ENCODE results near the gene C1orf122. TPM values are rescaled to one million over a fixed set of nuclear protein-coding genes. Genes with fewer than 3 reads are reported as not detected.

Gene C1orf122
- total and polyA plus RNA-seq, 2 of the 13 experiments (the other 11 are each of a cell fraction or from before 2014, with no cell fraction given) = 18.7 to 40.6 TPM

DNA sequence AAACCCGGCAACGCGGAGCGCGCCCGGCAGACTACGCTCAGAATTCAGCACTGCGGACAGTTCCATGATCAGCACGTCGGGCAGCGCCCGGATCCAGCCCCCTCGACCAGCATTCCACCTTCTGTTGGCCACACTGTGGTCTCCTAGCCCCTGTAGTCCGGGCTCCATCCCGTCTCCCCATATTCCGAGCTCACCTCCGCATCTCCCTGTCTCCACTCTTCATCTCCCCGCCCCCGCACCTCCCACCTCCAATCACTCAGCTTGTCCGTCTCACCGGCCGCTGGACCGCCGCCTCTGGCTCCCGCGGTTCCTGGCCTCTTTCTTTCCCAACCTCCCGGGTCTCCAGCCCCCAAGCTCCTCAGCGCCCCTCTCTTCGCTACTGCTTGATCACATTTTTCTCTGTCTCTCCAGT, 43.2 kb upstream of the C1orf122 start (continued):
- TF ChIP-seq ATF7-NPFF (CRISPR knock-in tag; IDR thresholded peaks at IDR 0.05; ENCODE audit: low read depth) (peak; percentile 98), HNRNPL (IDR thresholded peaks at IDR 0.05; ENCODE audit: low read depth, low read length) (no peak), ZKSCAN5 (CRISPR knock-in tag; IDR thresholded peaks at IDR 0.05) (peak; percentile 91), ZSCAN9 (CRISPR knock-in tag; IDR thresholded peaks at IDR 0.05; ENCODE audit: borderline replicate concordance) (peak; percentile 100), KDM3A (CRISPR knock-in tag; IDR thresholded peaks at IDR 0.05; ENCODE audit: low read depth) (peak; percentile 92; the same call in 1 of the 2 replicates), DMAP1 (CRISPR knock-in tag; IDR thresholded peaks at IDR 0.05) (peak; percentile 79; the same call in 1 of the 2 replicates), GLI4 (CRISPR knock-in tag; IDR thresholded peaks at IDR 0.05; ENCODE audit: borderline replicate concordance) (peak; percentile 100), KMT2A (CRISPR knock-in tag; IDR thresholded peaks at IDR 0.05) (peak; percentile 91), ZNF230 (CRISPR knock-in tag; IDR thresholded peaks at IDR 0.05) (peak; percentile 98; the same call in 1 of the 2 replicates), ZNF335 (CRISPR knock-in tag; IDR thresholded peaks at IDR 0.05) (peak; percentile 96), MAFG (CRISPR knock-in tag; IDR thresholded peaks at IDR 0.05) (peak; percentile 63; the same call in 1 of the 2 replicates), ARHGAP35 (CRISPR knock-in tag; IDR thresholded peaks at IDR 0.05; ENCODE audit: borderline replicate concordance) (peak; percentile 99), AKAP8 (CRISPR knock-in tag; IDR thresholded peaks at IDR 0.05) (0 out of 2 replicates have a peak, but pooled peaks have one; percentile 63), PCBP2 (optimal IDR thresholded peaks at IDR 0.05; ENCODE audit: low read depth, low read length, poor library complexity, severe bottlenecking) (no peak)
- TF ChIP-seq, protein P1, sequence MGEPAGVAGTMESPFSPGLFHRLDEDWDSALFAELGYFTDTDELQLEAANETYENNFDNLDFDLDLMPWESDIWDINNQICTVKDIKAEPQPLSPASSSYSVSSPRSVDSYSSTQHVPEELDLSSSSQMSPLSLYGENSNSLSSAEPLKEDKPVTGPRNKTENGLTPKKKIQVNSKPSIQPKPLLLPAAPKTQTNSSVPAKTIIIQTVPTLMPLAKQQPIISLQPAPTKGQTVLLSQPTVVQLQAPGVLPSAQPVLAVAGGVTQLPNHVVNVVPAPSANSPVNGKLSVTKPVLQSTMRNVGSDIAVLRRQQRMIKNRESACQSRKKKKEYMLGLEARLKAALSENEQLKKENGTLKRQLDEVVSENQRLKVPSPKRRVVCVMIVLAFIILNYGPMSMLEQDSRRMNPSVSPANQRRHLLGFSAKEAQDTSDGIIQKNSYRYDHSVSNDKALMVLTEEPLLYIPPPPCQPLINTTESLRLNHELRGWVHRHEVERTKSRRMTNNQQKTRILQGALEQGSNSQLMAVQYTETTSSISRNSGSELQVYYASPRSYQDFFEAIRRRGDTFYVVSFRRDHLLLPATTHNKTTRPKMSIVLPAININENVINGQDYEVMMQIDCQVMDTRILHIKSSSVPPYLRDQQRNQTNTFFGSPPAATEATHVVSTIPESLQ (CRISPR knock-in tag; conservative IDR thresholded peaks at IDR 0.05) = peak; percentile 99
- TF ChIP-seq, protein P2, sequence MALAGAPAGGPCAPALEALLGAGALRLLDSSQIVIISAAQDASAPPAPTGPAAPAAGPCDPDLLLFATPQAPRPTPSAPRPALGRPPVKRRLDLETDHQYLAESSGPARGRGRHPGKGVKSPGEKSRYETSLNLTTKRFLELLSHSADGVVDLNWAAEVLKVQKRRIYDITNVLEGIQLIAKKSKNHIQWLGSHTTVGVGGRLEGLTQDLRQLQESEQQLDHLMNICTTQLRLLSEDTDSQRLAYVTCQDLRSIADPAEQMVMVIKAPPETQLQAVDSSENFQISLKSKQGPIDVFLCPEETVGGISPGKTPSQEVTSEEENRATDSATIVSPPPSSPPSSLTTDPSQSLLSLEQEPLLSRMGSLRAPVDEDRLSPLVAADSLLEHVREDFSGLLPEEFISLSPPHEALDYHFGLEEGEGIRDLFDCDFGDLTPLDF (CRISPR knock-in tag; IDR thresholded peaks at IDR 0.05) = peak; percentile 92
- TF ChIP-seq, protein P3, sequence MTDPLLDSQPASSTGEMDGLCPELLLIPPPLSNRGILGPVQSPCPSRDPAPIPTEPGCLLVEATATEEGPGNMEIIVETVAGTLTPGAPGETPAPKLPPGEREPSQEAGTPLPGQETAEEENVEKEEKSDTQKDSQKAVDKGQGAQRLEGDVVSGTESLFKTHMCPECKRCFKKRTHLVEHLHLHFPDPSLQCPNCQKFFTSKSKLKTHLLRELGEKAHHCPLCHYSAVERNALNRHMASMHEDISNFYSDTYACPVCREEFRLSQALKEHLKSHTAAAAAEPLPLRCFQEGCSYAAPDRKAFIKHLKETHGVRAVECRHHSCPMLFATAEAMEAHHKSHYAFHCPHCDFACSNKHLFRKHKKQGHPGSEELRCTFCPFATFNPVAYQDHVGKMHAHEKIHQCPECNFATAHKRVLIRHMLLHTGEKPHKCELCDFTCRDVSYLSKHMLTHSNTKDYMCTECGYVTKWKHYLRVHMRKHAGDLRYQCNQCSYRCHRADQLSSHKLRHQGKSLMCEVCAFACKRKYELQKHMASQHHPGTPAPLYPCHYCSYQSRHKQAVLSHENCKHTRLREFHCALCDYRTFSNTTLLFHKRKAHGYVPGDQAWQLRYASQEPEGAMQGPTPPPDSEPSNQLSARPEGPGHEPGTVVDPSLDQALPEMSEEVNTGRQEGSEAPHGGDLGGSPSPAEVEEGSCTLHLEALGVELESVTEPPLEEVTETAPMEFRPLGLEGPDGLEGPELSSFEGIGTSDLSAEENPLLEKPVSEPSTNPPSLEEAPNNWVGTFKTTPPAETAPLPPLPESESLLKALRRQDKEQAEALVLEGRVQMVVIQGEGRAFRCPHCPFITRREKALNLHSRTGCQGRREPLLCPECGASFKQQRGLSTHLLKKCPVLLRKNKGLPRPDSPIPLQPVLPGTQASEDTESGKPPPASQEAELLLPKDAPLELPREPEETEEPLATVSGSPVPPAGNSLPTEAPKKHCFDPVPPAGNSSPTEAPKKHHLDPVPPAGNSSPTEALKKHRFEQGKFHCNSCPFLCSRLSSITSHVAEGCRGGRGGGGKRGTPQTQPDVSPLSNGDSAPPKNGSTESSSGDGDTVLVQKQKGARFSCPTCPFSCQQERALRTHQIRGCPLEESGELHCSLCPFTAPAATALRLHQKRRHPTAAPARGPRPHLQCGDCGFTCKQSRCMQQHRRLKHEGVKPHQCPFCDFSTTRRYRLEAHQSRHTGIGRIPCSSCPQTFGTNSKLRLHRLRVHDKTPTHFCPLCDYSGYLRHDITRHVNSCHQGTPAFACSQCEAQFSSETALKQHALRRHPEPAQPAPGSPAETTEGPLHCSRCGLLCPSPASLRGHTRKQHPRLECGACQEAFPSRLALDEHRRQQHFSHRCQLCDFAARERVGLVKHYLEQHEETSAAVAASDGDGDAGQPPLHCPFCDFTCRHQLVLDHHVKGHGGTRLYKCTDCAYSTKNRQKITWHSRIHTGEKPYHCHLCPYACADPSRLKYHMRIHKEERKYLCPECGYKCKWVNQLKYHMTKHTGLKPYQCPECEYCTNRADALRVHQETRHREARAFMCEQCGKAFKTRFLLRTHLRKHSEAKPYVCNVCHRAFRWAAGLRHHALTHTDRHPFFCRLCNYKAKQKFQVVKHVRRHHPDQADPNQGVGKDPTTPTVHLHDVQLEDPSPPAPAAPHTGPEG (CRISPR knock-in tag; IDR thresholded peaks at IDR 0.05) = peak; percentile 98
